ENCODE results near the gene RGMA. TPM values are rescaled to one million over a fixed set of nuclear protein-coding genes. Genes with fewer than 3 reads are reported as not detected.

The RGMA gene
- total RNA-seq, 1 donor from 2014 or later, result 6.2 TPM

DNA sequence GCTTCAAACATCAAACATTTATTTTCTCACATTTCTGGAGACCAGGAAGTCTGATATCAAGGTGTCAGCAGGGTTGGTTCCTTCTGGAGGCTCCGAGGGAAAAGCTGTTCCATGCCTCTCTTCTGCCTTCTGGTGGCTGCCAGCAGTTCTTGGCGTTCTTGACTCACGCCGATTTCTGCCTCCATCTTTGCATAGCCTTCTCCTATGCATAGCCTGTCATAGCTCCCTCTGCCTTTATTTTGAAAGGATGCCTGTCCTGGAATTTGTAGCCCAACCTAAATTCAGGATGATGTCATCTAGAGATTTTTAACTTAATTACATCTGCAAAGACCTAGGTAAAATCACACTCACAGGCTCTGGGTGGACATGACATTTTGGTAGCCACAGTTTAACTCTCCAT lies 70.4 kb downstream of the RGMA start:
- peaks cover 43% of the 10 kb centered on the region for H3K79me2 ChIP-seq (ENCODE audit: insufficient read depth, low read length)

DNA sequence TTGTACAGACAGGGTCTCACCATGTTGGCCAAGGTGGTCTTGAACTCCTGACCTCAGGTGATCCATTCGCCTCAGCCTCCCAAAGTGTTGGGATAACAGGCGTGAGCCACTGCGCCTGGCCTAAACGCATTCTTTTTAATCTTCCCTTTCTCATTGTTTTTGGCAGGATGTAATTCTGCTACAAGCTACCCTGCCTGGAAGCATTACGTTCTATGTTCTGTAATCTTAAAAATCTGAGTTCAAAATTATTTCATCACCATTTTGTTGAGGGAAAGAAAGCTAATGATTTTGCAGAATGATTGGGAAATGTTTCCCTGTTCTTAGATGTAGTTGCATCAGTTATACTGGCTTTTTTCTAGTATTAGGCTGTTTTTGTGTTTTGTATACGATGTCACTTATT lies 71.5 kb downstream of the RGMA start:
- Histone ChIP-seq H3K36me3 (ENCODE audit: insufficient read depth, low read length) (peaks cover 86% of the 10 kb centered on the region), H2AFZ (ENCODE audit: low read depth, low read length) (no peak overlapping the region), H3K79me2 (ENCODE audit: insufficient read depth, low read length) (peaks cover 41% of the 10 kb centered on the region), H3K4me2 (ENCODE audit: low read length) (no peak overlapping the region), H3K9ac (ENCODE audit: low read length) (no peak overlapping the region), H3K4me1 (ENCODE audit: insufficient read depth, low read length) (no peaks in the 10 kb centered on the region), H3K4me3 (ENCODE audit: insufficient read depth, low read depth, low read length) (no peak overlapping the region), H3K27me3 (ENCODE audit: insufficient read depth, low read length) (no peaks in the 10 kb centered on the region), H3K27ac (ENCODE audit: low read depth, low read length) (no peak overlapping the region), H3K9me3 (ENCODE audit: insufficient read depth, low read depth, low read length) (no peaks in the 10 kb centered on the region), H4K20me1 (ENCODE audit: insufficient read depth, low read length) (peaks cover 79% of the 10 kb centered on the region)
- no peak overlapping the region for H3K27ac Mint-ChIP-seq (ENCODE audit: unreplicated experiment)
- no peaks in the 10 kb centered on the region for H3K27me3 Mint-ChIP-seq (ENCODE audit: low read depth, unreplicated experiment)
- H3K9me3 Mint-ChIP-seq (ENCODE audit: unreplicated experiment), result no peaks in the 10 kb centered on the region
- no peak for TF ChIP-seq EZH2 (IDR thresholded peaks at IDR 0.05; ENCODE audit: insufficient read depth, low read length)
- TF ChIP-seq, protein P1, sequence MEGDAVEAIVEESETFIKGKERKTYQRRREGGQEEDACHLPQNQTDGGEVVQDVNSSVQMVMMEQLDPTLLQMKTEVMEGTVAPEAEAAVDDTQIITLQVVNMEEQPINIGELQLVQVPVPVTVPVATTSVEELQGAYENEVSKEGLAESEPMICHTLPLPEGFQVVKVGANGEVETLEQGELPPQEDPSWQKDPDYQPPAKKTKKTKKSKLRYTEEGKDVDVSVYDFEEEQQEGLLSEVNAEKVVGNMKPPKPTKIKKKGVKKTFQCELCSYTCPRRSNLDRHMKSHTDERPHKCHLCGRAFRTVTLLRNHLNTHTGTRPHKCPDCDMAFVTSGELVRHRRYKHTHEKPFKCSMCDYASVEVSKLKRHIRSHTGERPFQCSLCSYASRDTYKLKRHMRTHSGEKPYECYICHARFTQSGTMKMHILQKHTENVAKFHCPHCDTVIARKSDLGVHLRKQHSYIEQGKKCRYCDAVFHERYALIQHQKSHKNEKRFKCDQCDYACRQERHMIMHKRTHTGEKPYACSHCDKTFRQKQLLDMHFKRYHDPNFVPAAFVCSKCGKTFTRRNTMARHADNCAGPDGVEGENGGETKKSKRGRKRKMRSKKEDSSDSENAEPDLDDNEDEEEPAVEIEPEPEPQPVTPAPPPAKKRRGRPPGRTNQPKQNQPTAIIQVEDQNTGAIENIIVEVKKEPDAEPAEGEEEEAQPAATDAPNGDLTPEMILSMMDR (IDR thresholded peaks at IDR 0.05; ENCODE audit: insufficient read depth, low read depth, low read length), result no peak
- no peak overlapping the region for H3K4me3 Mint-ChIP-seq (ENCODE audit: unreplicated experiment)
- H3K36me3 Mint-ChIP-seq (ENCODE audit: low read depth, unreplicated experiment), result peaks cover 41% of the 10 kb centered on the region
- FAIRE-seq, result no peak
- no peaks in the 10 kb centered on the region for H3K4me1 Mint-ChIP-seq (ENCODE audit: low read depth, unreplicated experiment)
- no peak for DNase-seq (ENCODE audit: low read depth)

More for the DNA sequence above, 70.4 kb downstream of the RGMA start:
- Histone ChIP-seq H3K4me1 (ENCODE audit: insufficient read depth, low read length) (no peaks in the 10 kb centered on the region), H3K27ac (ENCODE audit: low read depth, low read length) (no peak overlapping the region), H3K4me2 (ENCODE audit: low read length) (no peak overlapping the region), H3K9me3 (ENCODE audit: insufficient read depth, low read depth, low read length) (no peaks in the 10 kb centered on the region), H3K4me3 (ENCODE audit: insufficient read depth, low read depth, low read length) (no peak overlapping the region), H3K9ac (ENCODE audit: low read length) (no peak overlapping the region), H2AFZ (ENCODE audit: low read depth, low read length) (no peak overlapping the region), H3K27me3 (ENCODE audit: insufficient read depth, low read length) (no peaks in the 10 kb centered on the region), H3K36me3 (ENCODE audit: insufficient read depth, low read length) (peaks cover 84% of the 10 kb centered on the region), H4K20me1 (ENCODE audit: insufficient read depth, low read length) (peaks cover 81% of the 10 kb centered on the region)
- H3K27me3 Mint-ChIP-seq (ENCODE audit: low read depth, unreplicated experiment), result no peaks in the 10 kb centered on the region
- peak overlapping the region; percentile 21 for H3K27ac Mint-ChIP-seq (ENCODE audit: unreplicated experiment)
- H3K4me3 Mint-ChIP-seq (ENCODE audit: unreplicated experiment), result peak overlapping the region; percentile 3
- H3K9me3 Mint-ChIP-seq (ENCODE audit: unreplicated experiment), result no peaks in the 10 kb centered on the region
- peaks cover 4% of the 10 kb centered on the region for H3K4me1 Mint-ChIP-seq (ENCODE audit: low read depth, unreplicated experiment)
- TF ChIP-seq EZH2 (IDR thresholded peaks at IDR 0.05; ENCODE audit: insufficient read depth, low read length), result no peak
- TF ChIP-seq, protein P1 (IDR thresholded peaks at IDR 0.05; ENCODE audit: insufficient read depth, low read depth, low read length), result peak; percentile 6
- peaks cover 43% of the 10 kb centered on the region for H3K36me3 Mint-ChIP-seq (ENCODE audit: low read depth, unreplicated experiment)
- DNase-seq (ENCODE audit: low read depth), result no peak
- FAIRE-seq, result peak; percentile 26

DNA sequence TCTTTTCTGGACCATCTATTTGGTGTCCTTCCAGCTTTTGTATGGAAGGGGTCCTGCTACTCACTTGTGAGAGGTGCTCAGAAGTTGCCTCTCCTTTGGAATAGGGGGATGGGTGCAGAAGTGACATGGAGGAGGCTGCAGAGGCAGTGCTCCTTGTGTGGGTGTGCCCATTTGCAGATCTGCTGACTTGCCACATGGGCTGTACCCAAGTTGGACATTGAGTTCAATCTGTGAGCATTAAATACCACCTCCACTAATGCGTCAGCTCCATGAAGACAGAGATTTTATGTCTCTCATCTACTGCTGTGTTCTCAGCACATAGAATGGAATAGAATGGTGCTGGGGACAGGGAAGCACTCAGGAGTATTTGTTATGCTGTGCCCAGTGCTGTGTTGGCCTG lies 76.2 kb downstream of the RGMA start:
- Histone ChIP-seq H3K4me2 (ENCODE audit: low read length) (no peak overlapping the region), H3K9ac (ENCODE audit: low read length) (no peak overlapping the region), H2AFZ (ENCODE audit: low read depth, low read length) (no peak overlapping the region), H3K27me3 (ENCODE audit: insufficient read depth, low read length) (no peaks in the 10 kb centered on the region), H3K9me3 (ENCODE audit: insufficient read depth, low read depth, low read length) (no peaks in the 10 kb centered on the region), H3K4me1 (ENCODE audit: insufficient read depth, low read length) (no peaks in the 10 kb centered on the region), H3K27ac (ENCODE audit: low read depth, low read length) (no peak overlapping the region), H3K36me3 (ENCODE audit: insufficient read depth, low read length) (peaks cover 82% of the 10 kb centered on the region), H4K20me1 (ENCODE audit: insufficient read depth, low read length) (peaks cover 69% of the 10 kb centered on the region), H3K79me2 (ENCODE audit: insufficient read depth, low read length) (peaks cover 32% of the 10 kb centered on the region), H3K4me3 (ENCODE audit: insufficient read depth, low read depth, low read length) (no peak overlapping the region)
- Mint-ChIP-seq H3K4me1 (ENCODE audit: low read depth, unreplicated experiment) (peaks cover 3% of the 10 kb centered on the region), H3K36me3 (ENCODE audit: low read depth, unreplicated experiment) (peaks cover 18% of the 10 kb centered on the region), H3K4me3 (ENCODE audit: unreplicated experiment) (no peak overlapping the region), H3K27ac (ENCODE audit: unreplicated experiment) (no peak overlapping the region), H3K27me3 (ENCODE audit: low read depth, unreplicated experiment) (no peaks in the 10 kb centered on the region), H3K9me3 (ENCODE audit: unreplicated experiment) (no peaks in the 10 kb centered on the region)
- no peak for DNase-seq (ENCODE audit: low read depth)
- TF ChIP-seq EZH2 (IDR thresholded peaks at IDR 0.05; ENCODE audit: insufficient read depth, low read length), result no peak
- TF ChIP-seq, protein P1 (IDR thresholded peaks at IDR 0.05; ENCODE audit: insufficient read depth, low read depth, low read length), result no peak
- FAIRE-seq, result no peak
